ENCODE data around the gene PRPH2. TPM values are rescaled to one million over a fixed set of nuclear protein-coding genes. Genes with fewer than 3 reads are reported as not detected.
"Not testable (repeated sequence)": the region's sequence is repeated elsewhere in the genome, so short reads cannot be mapped to it uniquely, and the experiment has no call there.

PRPH2 gene
- total RNA-seq, 8 experiments from 2014 or later = 0.11 to 1.9 (median 0.51) TPM

DNA sequence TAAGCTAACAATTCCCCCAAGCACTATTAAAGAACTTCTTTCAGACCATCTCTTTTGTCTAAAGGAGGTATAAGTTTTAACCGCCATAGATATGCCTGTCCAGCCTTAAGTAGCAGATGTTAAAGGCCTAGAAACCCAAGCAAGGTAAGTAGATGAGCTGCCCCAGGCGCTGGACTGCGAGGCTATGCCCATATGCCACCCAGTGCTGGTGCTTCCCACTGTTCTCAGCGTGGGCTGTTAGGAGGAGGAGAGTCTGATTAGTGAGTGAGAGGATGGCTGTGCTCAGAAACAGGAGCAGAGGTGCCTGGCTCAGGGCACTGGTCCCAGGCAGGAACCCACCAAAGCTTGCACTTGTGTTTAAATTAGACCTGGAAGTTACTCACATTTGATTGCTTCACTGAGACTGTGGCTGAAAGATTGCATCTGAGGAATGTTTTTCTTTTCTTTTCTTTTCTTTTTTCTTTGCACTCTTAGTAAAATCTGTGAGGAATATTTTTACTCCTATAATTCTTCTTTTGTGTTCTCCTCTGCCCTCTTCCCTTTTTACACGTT is 32.2 kb downstream of the PRPH2 start:
- no peak overlapping the region for H3K4me3 ChIP-seq
- no peaks in the 10 kb centered on the region for H3K4me1 ChIP-seq (replicated peaks in 1 of 2)
- no peak overlapping the region for H3K27ac ChIP-seq
- in situ Hi-C loops (cut with MboI; ENCODE audit: low pct_unique_long_range_greater_than_20kb in 2 of 9, low sequenced_read_pairs in 9 of 9, unreplicated experiment in 9 of 9) = loop anchor here in 1 of 9 experiments (25.0 kb wide), 1 partner anchor 172 kb away; no protein-coding TSS in a partner anchor
- no peak for ATAC-seq (replicated peaks in 6 of 8)
- WGBS, 10 experiments = 38 to 100% (median 90%) methylated on average over 1 to 5 of the region's 5 CpGs

DNA sequence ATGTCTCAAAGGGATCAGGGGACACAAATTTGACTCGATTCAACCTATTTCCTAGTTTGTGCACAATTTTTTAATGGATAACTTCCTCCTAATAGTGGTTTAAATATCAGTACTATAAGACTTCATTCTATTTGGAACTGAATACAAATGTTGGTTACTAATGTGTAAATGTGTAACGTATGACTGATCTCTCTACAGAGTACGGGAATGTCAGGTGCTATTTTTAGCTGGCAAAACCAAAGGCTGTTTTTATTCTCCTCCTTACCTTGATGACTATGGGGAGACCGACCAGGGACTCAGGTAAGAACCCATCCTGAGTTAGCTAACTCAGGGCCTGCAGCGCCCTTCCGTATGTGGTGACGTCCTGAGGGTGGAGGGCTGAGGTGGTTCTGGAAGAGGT is 33.0 kb downstream of the PRPH2 start:
- no peaks in the 10 kb centered on the region for H3K4me1 ChIP-seq (replicated peaks in 1 of 2)
- in situ Hi-C loops (cut with MboI; ENCODE audit: low pct_unique_long_range_greater_than_20kb in 2 of 9, low sequenced_read_pairs in 9 of 9, unreplicated experiment in 9 of 9) = loop anchor here in 1 of 9 experiments (25.0 kb wide), 1 partner anchor 173 kb away; no protein-coding TSS in a partner anchor
- ATAC-seq (replicated peaks in 6 of 8) = no peak
- no peak overlapping the region for H3K4me3 ChIP-seq
- 60 to 100% (median 96%) methylated on average over 1 to 6 of the region's 7 CpGs; no CpG with 5 or more reads in 1 of the 10 experiments for WGBS, 10 experiments
- no peak overlapping the region for H3K27ac ChIP-seq

DNA sequence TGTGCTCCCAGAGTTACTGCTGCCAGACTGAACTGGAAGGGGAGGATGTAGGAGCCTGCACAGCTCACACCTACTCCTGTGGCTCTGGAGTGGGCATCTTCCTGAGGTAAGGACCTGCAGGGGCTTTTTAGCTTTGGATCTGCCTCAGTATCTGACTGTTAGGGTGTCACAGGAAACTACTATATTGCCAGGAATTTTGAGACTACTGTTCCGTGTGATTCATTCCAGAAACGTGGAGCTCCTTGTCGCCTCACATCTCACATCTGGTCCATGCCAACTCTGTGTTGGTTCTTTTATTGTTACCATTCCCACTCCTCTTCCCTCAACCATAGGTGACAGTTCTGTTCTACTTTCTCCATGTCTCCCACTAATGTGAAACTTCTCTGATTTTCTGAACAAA is 34.1 kb downstream of the PRPH2 start:
- in situ Hi-C loops (cut with MboI; ENCODE audit: low pct_unique_long_range_greater_than_20kb in 2 of 9, low sequenced_read_pairs in 9 of 9, unreplicated experiment in 9 of 9) = loop anchor here in 1 of 9 experiments (25.0 kb wide), 1 partner anchor 174 kb away; no protein-coding TSS in a partner anchor
- Histone ChIP-seq H3K4me3 (no peak overlapping the region), H3K4me1 (replicated peaks in 1 of 2) (no peaks in the 10 kb centered on the region), H3K27ac (no peak overlapping the region)
- ATAC-seq (replicated peaks in 6 of 8) = no peak
- 20 to 100% (median 76%) methylated on average over 1 to 2 of the region's 3 CpGs; no CpG with 5 or more reads in 7 of the 10 experiments for WGBS, 10 experiments

DNA sequence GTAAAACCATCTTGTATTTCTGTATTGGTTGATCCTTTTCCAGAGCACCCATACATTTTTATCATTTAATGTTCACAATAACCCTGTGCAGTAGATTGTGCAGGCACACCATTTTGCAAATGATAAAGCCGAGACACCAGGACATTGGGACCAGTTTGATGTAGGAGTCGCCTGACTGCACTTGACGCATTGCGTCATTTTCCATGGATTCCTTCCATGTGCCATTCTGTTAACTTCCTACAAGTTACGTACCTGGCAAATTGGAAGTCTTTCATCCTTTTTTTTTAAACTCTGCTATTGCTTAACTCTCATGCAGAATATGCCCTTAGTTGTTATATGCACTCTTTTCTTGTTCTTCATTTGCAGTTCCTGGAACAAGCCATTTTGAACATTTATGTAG is 43.0 kb downstream of the PRPH2 start:
- ATAC-seq (replicated peaks in 6 of 8) = no peak
- 74 to 100% (median 96%) methylated on average over 4 to 5 of the region's 5 CpGs; no CpG with 5 or more reads in 1 of the 10 experiments for WGBS, 10 experiments
- in situ Hi-C loops (cut with MboI; ENCODE audit: low pct_unique_long_range_greater_than_20kb in 2 of 9, low sequenced_read_pairs in 9 of 9, unreplicated experiment in 9 of 9) = loop anchor here in 1 of 9 experiments (25.0 kb wide), 1 partner anchor 183 kb away; no protein-coding TSS in a partner anchor

DNA sequence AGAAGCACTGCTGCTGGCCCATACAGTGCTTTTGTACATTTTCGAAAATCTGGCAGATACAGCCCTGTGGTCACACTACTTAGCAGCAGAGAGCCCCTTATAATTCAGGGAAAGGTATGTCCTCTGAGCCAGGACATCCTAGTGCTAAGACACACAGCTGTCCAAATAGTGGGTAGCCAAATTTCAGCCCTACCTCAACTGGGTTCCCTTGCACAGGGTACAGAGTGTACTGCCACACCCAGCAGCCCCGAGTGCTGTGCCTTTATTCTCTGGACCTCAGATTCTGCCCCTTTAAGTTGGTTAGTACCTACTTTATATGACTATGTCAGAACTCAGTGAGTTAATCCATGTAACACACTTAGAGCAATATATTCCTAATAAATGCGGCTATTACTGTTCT is 47.6 kb downstream of the PRPH2 start:
- Histone ChIP-seq H3K27ac (no peak overlapping the region), H3K4me1 (replicated peaks in 1 of 2) (no peaks in the 10 kb centered on the region), H3K4me3 (no peak overlapping the region)
- in situ Hi-C loops (cut with MboI; ENCODE audit: low pct_unique_long_range_greater_than_20kb in 2 of 9, low sequenced_read_pairs in 9 of 9, unreplicated experiment in 9 of 9) = loop anchor here in 6 of 9 experiments (25.0 kb wide), 2 partner anchors 188 to 213 kb away; partner anchors contain the start of gene RPL7L1 (in 1 of the 6)
- 67 to 100% (median 95%) methylated on average over 1 to 3 of the region's 3 CpGs; no CpG with 5 or more reads in 2 of the 10 experiments for WGBS, 10 experiments
- no peak for ATAC-seq (replicated peaks in 6 of 8)

More for the DNA sequence above, 43.0 kb downstream of the PRPH2 start:
- Histone ChIP-seq H3K4me3 (no peak overlapping the region), H3K27ac (no peak overlapping the region), H3K4me1 (replicated peaks in 1 of 2) (no peaks in the 10 kb centered on the region)

DNA sequence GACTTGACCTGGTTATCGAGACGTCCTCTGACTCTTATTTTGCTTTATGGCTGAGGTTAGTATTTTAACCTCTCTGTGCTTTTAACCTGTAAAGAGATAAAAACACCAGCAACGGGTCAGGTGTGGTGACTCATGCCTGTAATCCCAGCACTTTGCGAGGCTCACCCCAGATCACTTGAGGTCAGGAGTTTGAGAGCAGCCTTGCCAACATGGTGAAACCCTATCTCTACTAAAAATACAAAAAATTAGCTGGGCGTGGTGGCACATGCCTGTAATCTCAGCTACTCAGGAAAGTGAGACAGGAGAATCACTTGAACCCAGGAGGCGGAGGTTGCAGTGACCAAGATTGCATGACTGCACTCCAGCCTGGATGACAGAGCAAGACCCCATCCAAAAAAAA is 48.0 kb downstream of the PRPH2 start:
- not testable (repeated sequence) for H3K4me3 ChIP-seq; H3K27ac ChIP-seq; ATAC-seq (replicated peaks in 6 of 8); H3K4me1 ChIP-seq (replicated peaks in 1 of 2)
- in situ Hi-C loops (cut with MboI; ENCODE audit: low pct_unique_long_range_greater_than_20kb in 2 of 9, low sequenced_read_pairs in 9 of 9, unreplicated experiment in 9 of 9) = loop anchor here in 5 of 9 experiments (25.0 kb wide), 2 partner anchors 188 to 213 kb away; partner anchors contain the start of gene RPL7L1 (in 1 of the 5)
- 92 to 97% (median 94%) methylated on average over 3 to 6 of the region's 6 CpGs; no CpG with 5 or more reads in 3 of the 10 experiments for WGBS, 10 experiments

DNA sequence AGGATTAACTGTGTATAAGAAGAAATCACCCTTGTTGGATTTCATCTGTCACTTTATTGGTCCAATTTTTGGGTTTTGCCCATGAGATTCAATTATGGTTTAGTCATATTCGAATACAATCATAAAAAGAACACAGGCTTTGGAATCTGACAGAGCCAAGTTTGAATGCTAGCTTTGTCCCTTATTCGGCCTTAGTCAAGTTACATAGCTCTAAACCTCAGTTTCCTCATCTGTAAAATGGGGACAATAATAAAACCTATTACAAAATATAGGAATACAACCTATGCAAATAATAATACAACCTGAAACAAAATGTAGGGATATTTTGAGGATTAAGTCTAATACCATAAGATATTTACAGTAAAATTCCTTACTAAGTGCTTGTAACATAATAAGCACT is 57.7 kb downstream of the PRPH2 start:
- Histone ChIP-seq H3K27ac (no peak overlapping the region), H3K4me1 (replicated peaks in 1 of 2) (no peaks in the 10 kb centered on the region), H3K4me3 (no peak overlapping the region)
- ATAC-seq (replicated peaks in 6 of 8) = no peak
- in situ Hi-C loops (cut with MboI; ENCODE audit: low pct_unique_long_range_greater_than_20kb in 2 of 9, low sequenced_read_pairs in 9 of 9, unreplicated experiment in 9 of 9) = loop anchor here in 7 of 9 experiments (10.0 to 25.0 kb wide), 3 partner anchors 198 to 223 kb away; partner anchors contain the start of gene RPL7L1 (in 3 of the 7)
- WGBS, 10 experiments = 90 to 100% (median 100%) methylated on average over 1 to 2 of the region's 2 CpGs

DNA sequence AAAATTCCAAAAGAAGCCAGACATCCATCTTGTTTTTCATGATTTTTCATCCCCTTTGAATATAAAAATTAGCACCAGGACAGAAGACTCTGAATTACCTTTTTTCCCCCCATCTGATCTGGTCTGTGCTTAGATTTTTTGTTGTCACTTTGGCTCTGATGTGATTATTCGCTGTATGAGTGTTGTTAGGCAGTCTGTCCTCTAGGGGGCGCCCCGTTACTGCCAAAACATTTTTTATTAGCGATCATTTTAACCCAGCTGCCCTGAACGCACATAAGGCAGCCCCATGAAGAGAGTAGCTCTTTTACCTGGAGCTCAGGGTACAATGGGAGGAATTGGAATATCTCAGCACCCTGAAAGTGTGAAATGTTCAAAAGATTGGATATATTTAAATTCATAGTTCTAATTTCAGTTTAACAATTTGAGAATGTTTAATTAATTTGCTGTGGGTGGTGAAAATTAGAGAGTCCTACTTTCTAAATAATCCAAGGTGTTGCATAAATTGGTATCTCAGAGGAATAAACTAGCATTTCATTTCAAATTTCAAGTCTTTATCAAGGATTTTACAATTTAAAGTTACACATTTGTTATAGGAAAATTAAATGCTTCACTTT is 60.8 kb downstream of the PRPH2 start:
- ATAC-seq (replicated peaks in 6 of 8) = peak; percentile 65 to 79 (median 70)
- H3K27ac ChIP-seq = no peak overlapping the region
- 0 to 5% (median 0%) methylated on average over 1 to 5 of the region's 5 CpGs for WGBS, 10 experiments
- H3K4me1 ChIP-seq (replicated peaks in 1 of 2) = no peaks in the 10 kb centered on the region
- H3K4me3 ChIP-seq = no peak overlapping the region
- in situ Hi-C loops (cut with MboI; ENCODE audit: low pct_unique_long_range_greater_than_20kb in 2 of 9, low sequenced_read_pairs in 9 of 9, unreplicated experiment in 9 of 9) = loop anchor here in 7 of 9 experiments (10.0 to 25.0 kb wide), 3 partner anchors 201 to 226 kb away; partner anchors contain the start of gene RPL7L1 (in 3 of the 7)

DNA sequence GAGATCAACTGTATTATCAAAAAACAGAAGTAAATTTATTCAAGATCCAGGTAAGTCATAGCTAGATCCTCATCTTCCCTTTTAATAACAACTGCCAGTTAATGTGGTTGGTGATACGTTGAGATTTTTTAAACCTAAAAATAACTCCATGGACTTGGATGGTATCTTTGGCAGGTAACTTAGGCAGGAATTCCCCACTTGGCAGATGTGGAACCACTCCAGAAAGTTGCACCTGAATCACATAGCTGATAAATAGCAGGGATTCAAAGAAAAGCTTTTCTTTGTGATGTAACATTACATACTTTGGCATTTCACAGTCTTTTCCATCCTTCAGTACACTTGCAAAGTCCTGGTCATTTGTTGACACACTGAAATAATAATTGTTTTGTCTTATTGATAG is 62.6 kb downstream of the PRPH2 start:
- Histone ChIP-seq H3K4me1 (replicated peaks in 1 of 2) (no peaks in the 10 kb centered on the region), H3K27ac (no peak overlapping the region), H3K4me3 (no peak overlapping the region)
- WGBS, 10 experiments = 67 to 100% (median 85%) methylated on average over 1 of the region's 1 CpG; no CpG with 5 or more reads in 2 of the 10 experiments
- no peak for ATAC-seq (replicated peaks in 6 of 8)
- in situ Hi-C loops (cut with MboI; ENCODE audit: low pct_unique_long_range_greater_than_20kb in 2 of 9, low sequenced_read_pairs in 9 of 9, unreplicated experiment in 9 of 9) = loop anchor here in 7 of 9 experiments (10.0 to 25.0 kb wide), 3 partner anchors 202 to 227 kb away; partner anchors contain the start of gene RPL7L1 (in 3 of the 7)

DNA sequence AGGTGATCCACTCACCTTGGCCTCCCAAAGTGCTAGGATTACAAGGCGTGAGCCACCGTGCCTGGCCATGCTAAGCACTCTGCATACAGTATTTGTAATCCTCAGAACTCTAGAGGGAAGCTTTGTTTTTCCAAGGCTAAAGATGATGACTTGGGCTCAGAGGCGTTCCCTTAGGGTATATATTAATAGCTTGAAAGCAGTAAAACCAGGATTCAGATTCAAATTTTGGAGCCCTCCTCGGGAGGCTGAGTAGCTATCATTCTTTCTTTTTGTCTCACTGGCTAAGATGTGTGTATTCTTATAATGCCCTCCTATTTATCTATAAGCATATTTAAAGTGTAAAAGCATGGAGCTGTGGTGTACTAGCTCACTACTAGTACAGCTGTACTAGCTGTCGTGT is 68.5 kb downstream of the PRPH2 start:
- in situ Hi-C loops (cut with MboI; ENCODE audit: low pct_unique_long_range_greater_than_20kb in 2 of 9, low sequenced_read_pairs in 9 of 9, unreplicated experiment in 9 of 9) = loop anchor here in 5 of 9 experiments (25.0 kb wide), 2 partner anchors 208 to 233 kb away; partner anchors contain the start of gene RPL7L1 (in 1 of the 5)
- Histone ChIP-seq H3K27ac (no peak overlapping the region), H3K4me3 (no peak overlapping the region), H3K4me1 (replicated peaks in 1 of 2) (no peaks in the 10 kb centered on the region)
- WGBS, 10 experiments = 40 to 100% (median 87%) methylated on average over 1 to 4 of the region's 5 CpGs; no CpG with 5 or more reads in 4 of the 10 experiments
- ATAC-seq (replicated peaks in 6 of 8) = peak in 1 of 8 experiments; percentile 26

DNA sequence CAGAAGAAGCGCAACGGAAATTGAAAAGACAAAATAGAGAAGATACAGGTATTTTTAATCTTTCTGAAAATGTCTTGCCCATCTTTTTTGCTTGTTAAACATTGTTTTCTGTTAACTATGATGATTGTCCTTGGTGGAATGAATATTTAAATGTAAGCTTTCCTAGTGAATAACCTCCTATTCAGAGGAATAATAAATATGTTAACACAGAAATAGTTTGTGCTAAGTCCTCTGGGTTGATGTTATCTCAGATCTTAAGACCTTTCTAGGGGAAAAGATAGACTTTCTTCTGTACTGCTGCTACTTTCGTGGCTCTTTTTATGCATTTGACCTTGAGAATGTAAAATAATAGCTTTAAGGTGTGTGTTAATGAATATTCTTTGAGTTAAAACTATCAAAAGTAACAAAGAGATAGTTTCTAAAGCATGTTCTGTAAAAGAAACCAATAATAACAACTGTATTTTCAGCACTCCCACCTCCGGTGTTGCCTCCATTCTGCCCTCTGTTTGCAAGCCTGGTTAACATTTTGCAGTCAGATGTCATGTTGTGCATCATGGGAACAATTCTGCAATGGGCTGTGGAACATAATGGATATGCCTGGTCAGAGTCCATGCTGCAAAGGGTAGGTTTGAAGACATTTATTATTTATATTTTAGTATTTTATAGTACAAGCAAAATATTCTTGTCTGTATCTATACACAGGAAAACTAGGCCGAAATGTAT is 70.2 kb downstream of the PRPH2 start:
- no peak overlapping the region for H3K4me3 ChIP-seq
- H3K4me1 ChIP-seq (replicated peaks in 1 of 2) = no peaks in the 10 kb centered on the region
- WGBS, 10 experiments = 48 to 100% (median 91%) methylated on average over 1 to 5 of the region's 5 CpGs
- in situ Hi-C loops (cut with MboI; ENCODE audit: low pct_unique_long_range_greater_than_20kb in 2 of 9, low sequenced_read_pairs in 9 of 9, unreplicated experiment in 9 of 9) = loop anchor here in 5 of 9 experiments (25.0 kb wide), 2 partner anchors 210 to 235 kb away; partner anchors contain the start of gene RPL7L1 (in 1 of the 5)
- ATAC-seq (replicated peaks in 6 of 8) = peak in 3 of 8 experiments; percentile 43 to 86 (median 76)
- no peak overlapping the region for H3K27ac ChIP-seq

Measured in motor neuron (in vitro differentiated cells).